Mesendoderm (in vitro differentiated cells): ENCODE data around the gene SNX25.
"Not testable (repeated sequence)": the region's sequence is repeated elsewhere in the genome, so short reads cannot be mapped to it uniquely, and the experiment has no call there.

ENCODE experiments used
- DNase-seq: peaks from one replicate; pipeline ENCODE4 v3.0.0; 2013
- H2AK5ac ChIP-seq: 2 replicates; pipeline ENCODE4 v1.6.1; 2013; ENCODE audit warnings: low read length, inconsistent platforms
- H2BK120ac ChIP-seq: 2 replicates; pipeline ENCODE4 v1.6.1; 2013; ENCODE audit warnings: low read depth, mild to moderate bottlenecking, low read length, moderate library complexity, mixed read lengths
- H2BK15ac ChIP-seq: replicated peaks from 2 replicates; pipeline ENCODE4 v1.6.1; 2013; ENCODE audit warnings: low read depth, mild to moderate bottlenecking, moderate library complexity
- H2BK5ac ChIP-seq: 2 replicates; pipeline ENCODE4 v1.6.1; 2013; ENCODE audit warnings: low read length, inconsistent platforms
- H3K18ac ChIP-seq: 2 replicates; pipeline ENCODE4 v1.6.1; 2013; ENCODE audit warnings: mild to moderate bottlenecking, low read length, mixed read lengths
- H3K23ac ChIP-seq: one replicate; pipeline ENCODE4 v1.6.1; 2013; ENCODE audit warnings: low read length
- H3K27ac ChIP-seq: 2 replicates; pipeline ENCODE4 v1.5.1; 2013; ENCODE audit warnings: low read depth, mild to moderate bottlenecking, inconsistent platforms, low read length, moderate library complexity
- H3K27me3 ChIP-seq: 2 replicates; pipeline ENCODE4 v1.6.1; 2013; ENCODE audit warnings: low read length, control low read depth, mild to moderate bottlenecking, inconsistent platforms; ENCODE audit not compliant: insufficient read depth, poor library complexity
- H3K36me3 ChIP-seq: 2 replicates; pipeline ENCODE4 v1.6.1; 2013; ENCODE audit warnings: low read length, inconsistent platforms; ENCODE audit not compliant: control insufficient read depth, insufficient read depth
- H3K4ac ChIP-seq: one replicate; pipeline ENCODE4 v1.6.1; 2013; ENCODE audit warnings: low read depth, mild to moderate bottlenecking, low read length, moderate library complexity
- H3K4me1 ChIP-seq: 2 replicates; pipeline ENCODE4 v1.6.1; 2013; ENCODE audit warnings: low read depth, low read length, inconsistent platforms; ENCODE audit not compliant: control insufficient read depth
- H3K4me2 ChIP-seq: 2 replicates; pipeline ENCODE4 v1.6.1; 2013; ENCODE audit warnings: low read length
- H3K4me3 ChIP-seq: 2 replicates; pipeline ENCODE4 v1.5.1; 2013; ENCODE audit warnings: mild to moderate bottlenecking, low read length
- H3K56ac ChIP-seq: one replicate; pipeline ENCODE4 v1.6.1; 2013; ENCODE audit warnings: low read length
- H3K79me1 ChIP-seq: 2 replicates; pipeline ENCODE4 v1.6.1; 2013; ENCODE audit warnings: low read length, inconsistent platforms
- H3K79me2 ChIP-seq: 2 replicates; pipeline ENCODE4 v1.6.1; 2013; ENCODE audit warnings: mild to moderate bottlenecking, low read length; ENCODE audit not compliant: control insufficient read depth, insufficient read depth
- H3K9ac ChIP-seq: 2 replicates; pipeline ENCODE4 v1.6.1; 2013; ENCODE audit warnings: low read length, inconsistent platforms
- H4K5ac ChIP-seq: one replicate; pipeline ENCODE4 v1.6.1; 2013; ENCODE audit warnings: low read length
- H4K8ac ChIP-seq: one replicate; pipeline ENCODE4 v1.6.1; 2013; ENCODE audit warnings: low read depth, mild to moderate bottlenecking, control low read depth, low read length, moderate library complexity
- WGBS: extraction: QIAGEN DNeasy Blood & Tissue Kit; methylation state at CpG from one replicate; pipeline ENCODE4 v1.1.7; 2013; ENCODE audit warnings: low lambda C conversion rate, missing lambda C conversion rate; ENCODE audit not compliant: insufficient coverage; ENCODE audit errors: extremely low coverage; 5-methylcytosine and 5-hydroxymethylcytosine counted together

Gene SNX25

GRCh38 chr4:185309770-185310169, 100.4 kb downstream of the SNX25 start:
- H3K56ac ChIP-seq = no peak overlapping the region

GRCh38 chr4:185311113-185311888, 101.9 kb downstream of the SNX25 start:
- Histone ChIP-seq H2AK5ac (no peak overlapping the region), H3K4me3 (no peak overlapping the region), H4K5ac (no peak overlapping the region), H3K79me2 (no peaks in the 10 kb centered on the region), H3K56ac (no peak overlapping the region), H3K4ac (no peak overlapping the region), H2BK15ac (no peak overlapping the region), H3K18ac (no peak overlapping the region), H3K23ac (no peak overlapping the region), H3K27ac (no peak overlapping the region), H3K4me1 (peaks cover 6% of the 10 kb centered on the region), H3K9ac (no peak overlapping the region), H3K27me3 (no peaks in the 10 kb centered on the region), H2BK120ac (no peak overlapping the region), H4K8ac (no peak overlapping the region), H3K79me1 (no peaks in the 10 kb centered on the region), H2BK5ac (no peak overlapping the region), H3K36me3 (peaks cover 7% of the 10 kb centered on the region), H3K4me2 (no peak overlapping the region)
- WGBS = no CpG with 5 or more reads among the region's 5 CpGs
- DNase-seq = no peak

More at GRCh38 chr4:185309770-185310169, 100.4 kb downstream of the SNX25 start:
- no peak overlapping the region for H3K4me2 ChIP-seq
- H3K27ac ChIP-seq = no peak overlapping the region
- H4K8ac ChIP-seq = no peak overlapping the region
- H2AK5ac ChIP-seq = no peak overlapping the region
- no CpG with 5 or more reads among the region's 4 CpGs for WGBS
- H3K79me2 ChIP-seq = no peaks in the 10 kb centered on the region
- no peak overlapping the region for H2BK5ac ChIP-seq
- no peak overlapping the region for H2BK120ac ChIP-seq
- peaks cover 7% of the 10 kb centered on the region for H3K36me3 ChIP-seq
- H3K79me1 ChIP-seq = no peaks in the 10 kb centered on the region
- no peak overlapping the region for H3K18ac ChIP-seq
- H3K9ac ChIP-seq = no peak overlapping the region
- no peak overlapping the region for H3K4me3 ChIP-seq
- no peak overlapping the region for H4K5ac ChIP-seq
- no peak overlapping the region for H3K23ac ChIP-seq
- H3K4me1 ChIP-seq = peaks cover 8% of the 10 kb centered on the region
- no peaks in the 10 kb centered on the region for H3K27me3 ChIP-seq
- H2BK15ac ChIP-seq = no peak overlapping the region
- no peak for DNase-seq
- H3K4ac ChIP-seq = no peak overlapping the region

GRCh38 chr4:185312699-185313098, 103.3 kb downstream of the SNX25 start:
- no peaks in the 10 kb centered on the region for H3K79me2 ChIP-seq
- H3K56ac ChIP-seq = no peak overlapping the region
- DNase-seq = no peak
- H3K4ac ChIP-seq = no peak overlapping the region
- H2AK5ac ChIP-seq = no peak overlapping the region
- H4K5ac ChIP-seq = no peak overlapping the region
- H3K4me1 ChIP-seq = no peaks in the 10 kb centered on the region
- no peaks in the 10 kb centered on the region for H3K79me1 ChIP-seq
- no peak overlapping the region for H3K4me3 ChIP-seq
- H2BK5ac ChIP-seq = no peak overlapping the region
- H3K23ac ChIP-seq = no peak overlapping the region
- H3K9ac ChIP-seq = no peak overlapping the region
- no peak overlapping the region for H4K8ac ChIP-seq
- H3K18ac ChIP-seq = no peak overlapping the region
- no peak overlapping the region for H2BK15ac ChIP-seq
- no CpG with 5 or more reads among the region's 5 CpGs for WGBS
- H3K4me2 ChIP-seq = no peak overlapping the region
- H3K27ac ChIP-seq = no peak overlapping the region
- H2BK120ac ChIP-seq = no peak overlapping the region
- H3K27me3 ChIP-seq = no peaks in the 10 kb centered on the region
- H3K36me3 ChIP-seq = peaks cover 7% of the 10 kb centered on the region

GRCh38 chr4:185317462-185317861, 108.1 kb downstream of the SNX25 start:
- H2BK15ac ChIP-seq, H4K5ac ChIP-seq, H3K56ac ChIP-seq, H3K27ac ChIP-seq, H3K36me3 ChIP-seq, H3K4me3 ChIP-seq, H3K79me1 ChIP-seq, H2BK120ac ChIP-seq, H3K9ac ChIP-seq, H3K27me3 ChIP-seq, H3K4ac ChIP-seq, H3K23ac ChIP-seq, H3K79me2 ChIP-seq, H3K4me2 ChIP-seq, H3K4me1 ChIP-seq, DNase-seq, H2BK5ac ChIP-seq, H4K8ac ChIP-seq, H2AK5ac ChIP-seq, H3K18ac ChIP-seq: not testable (repeated sequence)
- whole genome bisulfite sequencing = no CpG with 5 or more reads among the region's 3 CpGs

GRCh38 chr4:185317880-185318279, 108.5 kb downstream of the SNX25 start:
- no CpG with 5 or more reads among the region's 1 CpG for WGBS
- Histone ChIP-seq H3K9ac (no peak overlapping the region), H3K79me2 (no peaks in the 10 kb centered on the region), H3K23ac (no peak overlapping the region), H3K4ac (no peak overlapping the region), H3K4me3 (no peak overlapping the region), H3K18ac (no peak overlapping the region), H3K27ac (no peak overlapping the region), H3K27me3 (no peaks in the 10 kb centered on the region), H3K36me3 (no peaks in the 10 kb centered on the region), H2BK120ac (no peak overlapping the region), H3K56ac (no peak overlapping the region), H2AK5ac (no peak overlapping the region), H4K5ac (no peak overlapping the region), H2BK5ac (no peak overlapping the region), H3K4me1 (no peaks in the 10 kb centered on the region), H3K4me2 (no peak overlapping the region), H2BK15ac (no peak overlapping the region), H3K79me1 (no peaks in the 10 kb centered on the region), H4K8ac (no peak overlapping the region)
- DNase-seq = no peak

DNA sequence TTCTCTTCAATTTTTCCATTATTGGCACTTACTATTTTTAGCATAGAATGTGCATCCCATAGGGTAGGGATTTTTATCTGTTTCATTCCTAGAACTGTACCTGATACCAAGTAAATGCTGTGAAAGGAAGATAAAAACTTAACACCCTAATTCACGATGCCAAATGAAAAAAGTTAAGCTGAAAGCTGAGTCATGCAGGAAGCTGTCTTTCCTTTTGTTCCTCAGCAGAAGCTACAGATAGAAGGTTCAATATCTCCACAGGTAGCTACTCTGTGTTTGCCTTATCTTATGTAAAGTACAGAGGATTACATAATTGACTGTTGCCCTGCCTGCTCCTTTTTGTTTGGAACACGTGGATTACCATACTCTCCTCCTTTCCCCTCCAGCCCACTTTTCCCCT, 109.3 kb downstream of the SNX25 start:
- Histone ChIP-seq H3K18ac (no peak overlapping the region), H3K4me3 (no peak overlapping the region), H2AK5ac (no peak overlapping the region), H4K5ac (no peak overlapping the region), H3K79me1 (no peaks in the 10 kb centered on the region), H2BK120ac (no peak overlapping the region), H3K4me2 (no peak overlapping the region), H3K9ac (no peak overlapping the region), H4K8ac (no peak overlapping the region), H3K36me3 (no peaks in the 10 kb centered on the region), H3K4ac (no peak overlapping the region), H2BK5ac (no peak overlapping the region), H3K23ac (no peak overlapping the region), H3K79me2 (no peaks in the 10 kb centered on the region), H2BK15ac (no peak overlapping the region), H3K27ac (no peak overlapping the region), H3K27me3 (no peaks in the 10 kb centered on the region), H3K4me1 (no peaks in the 10 kb centered on the region), H3K56ac (no peak overlapping the region)
- peak; percentile 96 for DNase-seq
- no CpG with 5 or more reads among the region's 2 CpGs for WGBS
